Activated naive CD8-positive, alpha-beta T cell treated with anti-CD3 and anti-CD28 coated beads, Interleukin-2, amount 50 U/mL, for 24 hours (primary cell): ENCODE data around the gene AKAIN1.

ENCODE experiments used
- ATAC-seq: fragments of 150-1000 bp; cut with Tn5 transposase; one replicate; pipeline ENCODE4 v1.10.0; 2021
- DNase-seq: peaks from one replicate; pipeline ENCODE4 v3.0.0; 2021
- H3K27ac Mint-ChIP-seq: one replicate; pipeline ENCODE4 v1.8.0; 2021; ENCODE audit warnings: mild to moderate bottlenecking, mixed read lengths
- H3K27me3 Mint-ChIP-seq: one replicate; pipeline ENCODE4 v1.8.0; 2021; ENCODE audit warnings: mixed read lengths
- H3K36me3 Mint-ChIP-seq: one replicate; pipeline ENCODE4 v1.8.0; 2021; ENCODE audit warnings: low read depth, mixed read lengths
- H3K4me1 Mint-ChIP-seq: one replicate; pipeline ENCODE4 v1.8.0; 2021; ENCODE audit warnings: mixed read lengths
- H3K4me3 Mint-ChIP-seq: one replicate; pipeline ENCODE4 v1.8.0; 2021; ENCODE audit warnings: mild to moderate bottlenecking, moderate library complexity, mixed read lengths
- H3K9me3 Mint-ChIP-seq: one replicate; pipeline ENCODE4 v1.8.0; 2021; ENCODE audit warnings: mixed read lengths

AKAIN1 gene

DNA sequence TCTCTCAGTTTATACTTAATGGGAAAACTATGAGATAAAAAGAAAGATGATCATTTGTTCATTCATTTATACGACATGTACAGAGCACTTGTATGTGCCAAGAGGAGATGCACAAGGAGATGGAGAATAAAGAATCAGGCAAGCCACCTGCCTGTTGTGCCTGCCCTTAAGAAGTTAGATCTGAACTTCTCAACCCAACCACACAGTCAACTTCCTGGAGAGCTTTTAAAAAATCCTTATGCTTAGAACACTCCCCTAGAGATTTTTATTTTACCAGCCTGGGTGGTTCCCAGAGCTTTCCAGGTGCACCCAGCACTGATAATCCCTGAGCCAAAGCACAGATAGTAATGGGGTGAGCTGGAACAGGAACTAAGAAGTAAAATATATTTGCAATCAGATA is 18.5 kb downstream of the AKAIN1 start:
- no peak for DNase-seq
- no peak overlapping the region for H3K4me3 Mint-ChIP-seq
- no peaks in the 10 kb centered on the region for H3K9me3 Mint-ChIP-seq
- no peaks in the 10 kb centered on the region for H3K27me3 Mint-ChIP-seq
- no peak overlapping the region for H3K27ac Mint-ChIP-seq
- no peak for ATAC-seq
- peaks cover 5% of the 10 kb centered on the region for H3K4me1 Mint-ChIP-seq
- no peaks in the 10 kb centered on the region for H3K36me3 Mint-ChIP-seq

DNA sequence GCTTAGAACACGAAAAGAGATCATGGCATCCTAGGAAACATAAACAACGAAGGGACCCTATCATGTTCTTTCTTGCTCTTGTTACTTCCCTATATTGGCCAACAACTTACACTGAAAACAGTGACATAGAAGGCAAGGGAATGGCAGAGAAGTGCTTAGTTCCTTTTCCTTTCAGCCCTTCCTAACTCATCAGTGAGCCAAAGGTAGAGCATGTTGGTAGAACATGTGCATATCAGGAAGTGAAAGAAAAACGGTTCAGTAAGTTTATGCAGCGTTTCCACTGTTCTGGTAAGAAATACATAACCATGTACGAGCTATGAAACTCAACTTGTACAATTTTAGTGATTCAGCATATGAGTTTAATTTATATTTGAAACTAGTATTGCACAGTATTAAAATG is 21.7 kb downstream of the AKAIN1 start:
- no peak overlapping the region for H3K27ac Mint-ChIP-seq
- peaks cover 5% of the 10 kb centered on the region for H3K4me1 Mint-ChIP-seq
- no peaks in the 10 kb centered on the region for H3K27me3 Mint-ChIP-seq
- no peaks in the 10 kb centered on the region for H3K36me3 Mint-ChIP-seq
- H3K4me3 Mint-ChIP-seq = no peak overlapping the region
- DNase-seq (no peak), ATAC-seq (no peak)
- H3K9me3 Mint-ChIP-seq = peaks cover 11% of the 10 kb centered on the region

DNA sequence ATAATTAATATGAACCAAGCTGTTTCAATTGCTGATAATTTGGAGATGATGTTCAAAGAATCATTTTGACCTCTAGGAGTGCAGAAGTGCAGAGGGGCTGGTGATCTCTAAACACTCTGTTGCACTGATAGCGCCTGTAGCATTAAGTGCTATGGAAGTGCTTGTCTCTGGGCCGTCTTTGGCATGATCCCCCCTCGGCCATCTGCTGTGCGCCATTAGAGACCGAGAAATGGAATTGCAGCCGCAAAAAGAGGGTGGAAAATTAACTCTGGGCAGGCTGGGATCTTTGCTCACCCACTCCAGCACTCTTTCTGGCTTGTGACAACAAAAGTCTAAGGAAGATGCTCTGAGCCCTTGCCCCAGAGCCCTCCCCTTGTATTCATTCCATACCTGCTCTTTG is 23.4 kb downstream of the AKAIN1 start:
- H3K4me1 Mint-ChIP-seq = peaks cover 5% of the 10 kb centered on the region
- no peaks in the 10 kb centered on the region for H3K36me3 Mint-ChIP-seq
- H3K4me3 Mint-ChIP-seq = no peak overlapping the region
- DNase-seq = no peak
- no peak for ATAC-seq
- peaks cover 11% of the 10 kb centered on the region for H3K9me3 Mint-ChIP-seq
- no peak overlapping the region for H3K27ac Mint-ChIP-seq
- no peaks in the 10 kb centered on the region for H3K27me3 Mint-ChIP-seq

GRCh38 chr18:5173236-5173635 is 23.8 kb downstream of the AKAIN1 start:
- ATAC-seq (no peak), DNase-seq (no peak)
- Mint-ChIP-seq H3K4me1 (peaks cover 5% of the 10 kb centered on the region), H3K27me3 (no peaks in the 10 kb centered on the region), H3K36me3 (no peaks in the 10 kb centered on the region), H3K27ac (no peak overlapping the region), H3K9me3 (peaks cover 11% of the 10 kb centered on the region), H3K4me3 (no peak overlapping the region)

GRCh38 chr18:5167831-5168230 is 29.2 kb downstream of the AKAIN1 start:
- H3K4me3 Mint-ChIP-seq = no peak overlapping the region
- H3K27me3 Mint-ChIP-seq = no peaks in the 10 kb centered on the region
- H3K9me3 Mint-ChIP-seq = peaks cover 11% of the 10 kb centered on the region
- H3K27ac Mint-ChIP-seq = no peak overlapping the region
- DNase-seq = no peak
- ATAC-seq = no peak
- H3K4me1 Mint-ChIP-seq = peaks cover 24% of the 10 kb centered on the region
- no peaks in the 10 kb centered on the region for H3K36me3 Mint-ChIP-seq

DNA sequence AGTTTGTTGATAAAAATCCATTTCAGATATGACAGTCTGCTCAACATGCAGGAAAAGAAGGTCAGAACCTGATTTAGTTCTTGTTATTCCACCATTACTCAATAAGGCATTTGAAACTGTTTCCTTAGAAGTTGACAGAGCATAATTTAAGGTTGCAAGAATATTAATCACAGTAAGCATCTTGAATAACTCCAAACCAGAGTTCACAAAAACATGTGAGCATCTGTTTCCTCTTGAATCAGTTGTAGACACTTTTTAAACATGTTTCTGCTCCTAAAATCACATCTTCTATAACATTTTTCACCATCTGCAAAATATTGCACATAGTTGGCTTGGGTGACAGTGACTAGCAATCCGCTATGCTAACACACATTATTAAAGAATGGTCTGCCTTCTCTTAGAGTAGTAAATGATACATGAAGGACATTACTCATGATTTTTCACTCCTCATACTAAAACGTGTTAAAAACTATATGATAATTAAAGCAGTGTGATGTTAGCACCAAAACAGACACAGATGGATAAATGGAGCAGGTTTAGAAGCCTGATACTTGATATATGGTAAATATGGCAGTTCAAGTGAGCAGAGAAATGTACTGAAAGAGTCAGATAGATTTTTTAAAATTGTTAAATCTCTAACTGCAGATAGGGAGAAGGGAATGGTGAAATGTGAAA is 30.3 kb downstream of the AKAIN1 start:
- Mint-ChIP-seq H3K27me3 (no peaks in the 10 kb centered on the region), H3K9me3 (peaks cover 8% of the 10 kb centered on the region), H3K4me3 (no peak overlapping the region), H3K27ac (no peak overlapping the region), H3K36me3 (no peaks in the 10 kb centered on the region), H3K4me1 (peaks cover 24% of the 10 kb centered on the region)
- DNase-seq (no peak), ATAC-seq (no peak)

GRCh38 chr18:5164903-5165302 is 32.2 kb downstream of the AKAIN1 start:
- Mint-ChIP-seq H3K4me3 (no peak overlapping the region), H3K9me3 (no peaks in the 10 kb centered on the region), H3K4me1 (peaks cover 31% of the 10 kb centered on the region), H3K27me3 (no peaks in the 10 kb centered on the region), H3K36me3 (no peaks in the 10 kb centered on the region), H3K27ac (no peak overlapping the region)
- DNase-seq (no peak), ATAC-seq (no peak)

DNA sequence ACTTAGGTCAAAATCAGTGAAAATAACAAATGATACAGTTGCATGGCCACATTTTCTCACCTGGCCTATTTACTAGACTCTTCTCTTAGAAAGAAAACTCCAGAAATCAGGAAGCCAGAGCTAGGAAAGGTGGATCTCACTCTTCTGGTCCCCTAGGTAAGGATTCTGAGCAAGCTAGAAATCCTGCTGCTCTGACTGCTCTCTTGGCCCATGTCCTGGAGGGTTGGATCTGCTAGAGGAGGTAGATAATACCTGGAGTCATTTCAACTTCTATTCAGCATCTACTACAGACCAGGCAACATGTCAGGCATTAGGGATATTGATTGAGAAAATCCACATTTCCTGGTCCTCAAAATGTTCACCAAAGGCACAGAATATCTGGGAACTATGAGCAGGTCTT is 34.9 kb downstream of the AKAIN1 start:
- Mint-ChIP-seq H3K4me3 (no peak overlapping the region), H3K27me3 (no peaks in the 10 kb centered on the region), H3K9me3 (no peaks in the 10 kb centered on the region), H3K36me3 (no peaks in the 10 kb centered on the region), H3K4me1 (peaks cover 40% of the 10 kb centered on the region), H3K27ac (no peak overlapping the region)
- DNase-seq (no peak), ATAC-seq (no peak)

- no peaks in the 10 kb centered on the region for H3K27me3 Mint-ChIP-seq
- H3K27ac Mint-ChIP-seq = peak overlapping the region; percentile 59
- H3K9me3 Mint-ChIP-seq = no peaks in the 10 kb centered on the region
- no peaks in the 10 kb centered on the region for H3K36me3 Mint-ChIP-seq
- DNase-seq = no peak
- no peak for ATAC-seq
- peak overlapping the region; percentile 10 for H3K4me3 Mint-ChIP-seq
- peaks cover 31% of the 10 kb centered on the region for H3K4me1 Mint-ChIP-seq
Measured at GRCh38 chr18:5159080-5159479, 38.0 kb downstream of the AKAIN1 start.

GRCh38 chr18:5158587-5158986 is 38.5 kb downstream of the AKAIN1 start:
- H3K9me3 Mint-ChIP-seq = no peaks in the 10 kb centered on the region
- H3K4me1 Mint-ChIP-seq = peaks cover 31% of the 10 kb centered on the region
- no peak for ATAC-seq
- no peak overlapping the region for H3K4me3 Mint-ChIP-seq
- no peak overlapping the region for H3K27ac Mint-ChIP-seq
- no peaks in the 10 kb centered on the region for H3K36me3 Mint-ChIP-seq
- H3K27me3 Mint-ChIP-seq = no peaks in the 10 kb centered on the region
- DNase-seq = no peak

GRCh38 chr18:5158172-5158571 is 38.9 kb downstream of the AKAIN1 start:
- no peak for ATAC-seq
- Mint-ChIP-seq H3K4me1 (peaks cover 31% of the 10 kb centered on the region), H3K9me3 (no peaks in the 10 kb centered on the region)

DNA sequence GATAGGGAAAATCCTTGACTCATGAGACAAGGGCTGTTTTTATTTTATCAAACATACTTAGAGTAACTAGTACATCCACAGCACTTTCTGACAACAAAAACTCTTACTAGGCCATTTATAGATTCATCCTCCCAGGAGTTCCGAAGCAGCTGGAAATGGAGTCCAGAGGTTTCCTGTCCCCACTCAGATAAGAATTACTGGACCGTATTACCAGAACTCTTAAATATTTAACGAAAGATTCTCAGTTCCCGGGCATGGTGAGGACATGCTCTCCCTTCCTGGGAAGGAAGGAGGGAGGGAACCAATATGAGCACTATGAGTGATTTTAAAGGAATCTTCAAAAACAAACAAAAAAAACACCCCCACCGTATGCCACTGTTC is 41.2 kb downstream of the AKAIN1 start:
- no peaks in the 10 kb centered on the region for H3K36me3 Mint-ChIP-seq
- ATAC-seq (no peak), DNase-seq (no peak)
- H3K27ac Mint-ChIP-seq = no peak overlapping the region
- H3K27me3 Mint-ChIP-seq = no peaks in the 10 kb centered on the region
- H3K4me1 Mint-ChIP-seq = peaks cover 31% of the 10 kb centered on the region
- no peaks in the 10 kb centered on the region for H3K9me3 Mint-ChIP-seq
- no peak overlapping the region for H3K4me3 Mint-ChIP-seq

More at GRCh38 chr18:5158172-5158571, 38.9 kb downstream of the AKAIN1 start:
- no peak for DNase-seq
- no peaks in the 10 kb centered on the region for H3K36me3 Mint-ChIP-seq
- no peaks in the 10 kb centered on the region for H3K27me3 Mint-ChIP-seq
- H3K27ac Mint-ChIP-seq = no peak overlapping the region
- no peak overlapping the region for H3K4me3 Mint-ChIP-seq

DNA sequence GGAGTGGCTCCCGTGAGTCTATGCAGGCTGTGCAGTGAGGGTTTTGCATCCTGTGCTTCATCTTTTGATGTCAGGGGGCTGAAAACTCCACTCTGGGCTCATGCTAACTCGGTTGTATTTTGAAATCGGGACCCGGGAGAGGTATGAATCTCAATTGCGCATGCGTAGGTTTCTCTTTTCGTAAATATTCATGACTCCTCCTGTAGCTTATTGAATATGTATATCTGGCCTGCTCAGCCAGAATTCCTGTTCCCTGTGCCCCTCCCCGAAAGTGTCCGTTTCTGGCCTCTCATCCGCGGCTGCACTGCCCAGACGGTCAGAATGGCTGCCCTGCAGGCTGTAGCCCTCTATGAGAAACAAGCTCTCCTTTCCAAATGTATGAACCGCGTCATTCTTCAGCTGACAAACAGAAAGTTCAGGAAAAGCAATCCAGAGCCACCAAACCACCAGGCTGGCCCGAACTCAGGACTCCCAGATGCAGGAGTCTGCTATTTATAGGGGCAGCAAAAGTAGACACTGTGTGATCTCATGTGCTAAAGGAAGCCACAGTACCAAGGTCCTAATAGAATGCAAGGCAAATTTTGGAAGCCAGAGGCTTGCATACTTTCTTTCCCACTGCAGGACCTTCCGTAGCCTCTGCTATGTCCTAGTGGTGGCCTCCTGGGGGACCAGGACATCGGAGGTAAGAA is 41.7 kb downstream of the AKAIN1 start:
- ATAC-seq = no peak
- H3K36me3 Mint-ChIP-seq = no peaks in the 10 kb centered on the region
- H3K27ac Mint-ChIP-seq = no peak overlapping the region

DNA sequence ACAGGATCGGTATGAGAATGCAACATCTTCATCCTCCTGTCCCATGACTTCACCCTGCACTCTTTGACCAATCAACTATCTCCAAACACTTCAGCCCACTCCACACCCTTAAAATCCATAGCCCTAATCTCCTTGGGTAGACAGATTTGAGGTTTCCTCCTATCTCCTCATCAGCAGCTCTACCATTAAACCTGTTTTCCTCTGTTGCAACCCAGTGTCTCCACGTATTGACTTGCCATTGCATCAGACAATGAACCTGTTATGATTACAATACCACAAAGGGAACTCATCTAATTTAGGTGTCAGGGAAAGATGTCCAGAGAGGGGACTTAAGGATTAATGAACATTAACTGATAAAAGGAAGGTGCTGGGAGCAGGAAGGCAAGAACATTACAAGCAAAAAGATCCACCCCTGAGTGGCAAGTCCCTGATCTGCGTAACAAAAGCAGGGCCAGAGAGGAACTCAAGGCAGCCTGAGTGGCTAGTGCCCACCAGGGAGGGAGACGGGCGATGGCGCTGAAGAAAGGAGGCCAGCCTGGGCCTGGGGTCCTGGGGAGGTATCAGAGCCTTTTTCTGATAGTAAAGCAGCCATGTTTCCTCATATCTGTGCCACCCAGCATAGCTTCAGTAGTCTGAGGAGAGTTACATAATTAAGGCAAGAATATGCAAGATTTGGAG is 44.6 kb downstream of the AKAIN1 start:
- DNase-seq = no peak
- Mint-ChIP-seq H3K27ac (no peak overlapping the region), H3K4me1 (peaks cover 8% of the 10 kb centered on the region), H3K36me3 (no peaks in the 10 kb centered on the region), H3K4me3 (no peak overlapping the region), H3K27me3 (no peaks in the 10 kb centered on the region), H3K9me3 (no peaks in the 10 kb centered on the region)
- no peak for ATAC-seq

More for the DNA sequence above, 41.7 kb downstream of the AKAIN1 start:
- Mint-ChIP-seq H3K4me3 (no peak overlapping the region), H3K9me3 (no peaks in the 10 kb centered on the region), H3K27me3 (no peaks in the 10 kb centered on the region), H3K4me1 (peaks cover 32% of the 10 kb centered on the region)
- no peak for DNase-seq

GRCh38 chr18:5150894-5151293 is 46.2 kb downstream of the AKAIN1 start:
- Mint-ChIP-seq H3K36me3 (no peaks in the 10 kb centered on the region), H3K9me3 (no peaks in the 10 kb centered on the region), H3K4me1 (peaks cover 4% of the 10 kb centered on the region), H3K27me3 (no peaks in the 10 kb centered on the region), H3K27ac (no peak overlapping the region), H3K4me3 (no peak overlapping the region)
- DNase-seq (no peak), ATAC-seq (peak; percentile 80)
